ENCODE measurements around the gene PPP2R5C.
"Not testable (repeated sequence)": the region's sequence is repeated elsewhere in the genome, so short reads cannot be mapped to it uniquely, and the experiment has no call there.

DNA sequence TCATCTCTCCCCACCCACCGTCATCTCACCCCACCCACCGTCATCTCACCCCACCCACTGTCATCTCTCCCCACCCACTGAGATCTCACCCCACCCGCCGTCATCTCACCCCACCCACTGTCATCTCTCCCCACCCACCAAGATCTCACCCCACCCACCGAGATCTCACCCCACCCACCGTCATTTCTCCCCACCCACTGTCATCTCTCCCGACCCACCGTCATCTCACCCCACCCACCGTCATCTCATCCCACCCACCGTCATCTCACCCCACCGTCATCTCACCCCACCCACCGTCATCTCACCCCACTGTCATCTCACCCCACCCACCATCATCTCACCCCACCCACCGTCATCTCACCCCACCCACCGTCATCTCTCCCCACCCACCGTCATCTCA, 49.2 kb upstream of the PPP2R5C start:
- TF ChIP-seq EZH2 (IDR thresholded peaks at IDR 0.05; ENCODE audit: borderline replicate concordance, insufficient read depth, low read length, poor library complexity, severe bottlenecking); MXI1 (conservative IDR thresholded peaks at IDR 0.05; ENCODE audit: poor library complexity, severe bottlenecking); RAD21 (conservative IDR thresholded peaks at IDR 0.05); EP300 (conservative IDR thresholded peaks at IDR 0.05; ENCODE audit: poor library complexity, severe bottlenecking): not testable (repeated sequence)
- TF ChIP-seq, protein P1, sequence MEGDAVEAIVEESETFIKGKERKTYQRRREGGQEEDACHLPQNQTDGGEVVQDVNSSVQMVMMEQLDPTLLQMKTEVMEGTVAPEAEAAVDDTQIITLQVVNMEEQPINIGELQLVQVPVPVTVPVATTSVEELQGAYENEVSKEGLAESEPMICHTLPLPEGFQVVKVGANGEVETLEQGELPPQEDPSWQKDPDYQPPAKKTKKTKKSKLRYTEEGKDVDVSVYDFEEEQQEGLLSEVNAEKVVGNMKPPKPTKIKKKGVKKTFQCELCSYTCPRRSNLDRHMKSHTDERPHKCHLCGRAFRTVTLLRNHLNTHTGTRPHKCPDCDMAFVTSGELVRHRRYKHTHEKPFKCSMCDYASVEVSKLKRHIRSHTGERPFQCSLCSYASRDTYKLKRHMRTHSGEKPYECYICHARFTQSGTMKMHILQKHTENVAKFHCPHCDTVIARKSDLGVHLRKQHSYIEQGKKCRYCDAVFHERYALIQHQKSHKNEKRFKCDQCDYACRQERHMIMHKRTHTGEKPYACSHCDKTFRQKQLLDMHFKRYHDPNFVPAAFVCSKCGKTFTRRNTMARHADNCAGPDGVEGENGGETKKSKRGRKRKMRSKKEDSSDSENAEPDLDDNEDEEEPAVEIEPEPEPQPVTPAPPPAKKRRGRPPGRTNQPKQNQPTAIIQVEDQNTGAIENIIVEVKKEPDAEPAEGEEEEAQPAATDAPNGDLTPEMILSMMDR (IDR thresholded peaks at IDR 0.05; ENCODE audit: poor library complexity, severe bottlenecking) = not testable (repeated sequence)
- TF ChIP-seq, protein P2, sequence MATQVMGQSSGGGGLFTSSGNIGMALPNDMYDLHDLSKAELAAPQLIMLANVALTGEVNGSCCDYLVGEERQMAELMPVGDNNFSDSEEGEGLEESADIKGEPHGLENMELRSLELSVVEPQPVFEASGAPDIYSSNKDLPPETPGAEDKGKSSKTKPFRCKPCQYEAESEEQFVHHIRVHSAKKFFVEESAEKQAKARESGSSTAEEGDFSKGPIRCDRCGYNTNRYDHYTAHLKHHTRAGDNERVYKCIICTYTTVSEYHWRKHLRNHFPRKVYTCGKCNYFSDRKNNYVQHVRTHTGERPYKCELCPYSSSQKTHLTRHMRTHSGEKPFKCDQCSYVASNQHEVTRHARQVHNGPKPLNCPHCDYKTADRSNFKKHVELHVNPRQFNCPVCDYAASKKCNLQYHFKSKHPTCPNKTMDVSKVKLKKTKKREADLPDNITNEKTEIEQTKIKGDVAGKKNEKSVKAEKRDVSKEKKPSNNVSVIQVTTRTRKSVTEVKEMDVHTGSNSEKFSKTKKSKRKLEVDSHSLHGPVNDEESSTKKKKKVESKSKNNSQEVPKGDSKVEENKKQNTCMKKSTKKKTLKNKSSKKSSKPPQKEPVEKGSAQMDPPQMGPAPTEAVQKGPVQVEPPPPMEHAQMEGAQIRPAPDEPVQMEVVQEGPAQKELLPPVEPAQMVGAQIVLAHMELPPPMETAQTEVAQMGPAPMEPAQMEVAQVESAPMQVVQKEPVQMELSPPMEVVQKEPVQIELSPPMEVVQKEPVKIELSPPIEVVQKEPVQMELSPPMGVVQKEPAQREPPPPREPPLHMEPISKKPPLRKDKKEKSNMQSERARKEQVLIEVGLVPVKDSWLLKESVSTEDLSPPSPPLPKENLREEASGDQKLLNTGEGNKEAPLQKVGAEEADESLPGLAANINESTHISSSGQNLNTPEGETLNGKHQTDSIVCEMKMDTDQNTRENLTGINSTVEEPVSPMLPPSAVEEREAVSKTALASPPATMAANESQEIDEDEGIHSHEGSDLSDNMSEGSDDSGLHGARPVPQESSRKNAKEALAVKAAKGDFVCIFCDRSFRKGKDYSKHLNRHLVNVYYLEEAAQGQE (IDR thresholded peaks at IDR 0.05; ENCODE audit: borderline replicate concordance) = not testable (repeated sequence)
